ENCODE data around the gene MYO10.

Gene MYO10

DNA sequence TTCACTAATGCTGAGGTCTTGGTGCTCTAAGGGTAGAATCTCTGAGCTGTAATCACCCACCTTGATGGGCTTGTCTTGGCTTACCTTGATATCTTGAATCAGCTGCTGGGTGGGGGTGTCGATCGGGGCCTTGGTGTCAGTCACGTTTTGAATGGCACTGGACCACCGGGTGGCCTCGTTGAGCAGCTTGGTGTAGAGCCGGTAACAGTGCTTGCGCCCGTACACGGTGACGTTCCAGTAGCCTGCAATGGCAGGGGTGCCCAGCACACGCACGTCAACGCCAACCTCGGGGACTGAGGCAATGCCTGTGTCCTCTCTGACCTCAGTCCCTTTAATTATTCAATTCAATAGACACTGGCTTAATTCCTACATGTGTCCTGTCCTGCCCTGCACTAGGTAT, 256.2 kb downstream of the MYO10 start:
- 0 out of 3 replicates have a peak, but pooled peaks have one; percentile 28 for ATAC-seq

DNA sequence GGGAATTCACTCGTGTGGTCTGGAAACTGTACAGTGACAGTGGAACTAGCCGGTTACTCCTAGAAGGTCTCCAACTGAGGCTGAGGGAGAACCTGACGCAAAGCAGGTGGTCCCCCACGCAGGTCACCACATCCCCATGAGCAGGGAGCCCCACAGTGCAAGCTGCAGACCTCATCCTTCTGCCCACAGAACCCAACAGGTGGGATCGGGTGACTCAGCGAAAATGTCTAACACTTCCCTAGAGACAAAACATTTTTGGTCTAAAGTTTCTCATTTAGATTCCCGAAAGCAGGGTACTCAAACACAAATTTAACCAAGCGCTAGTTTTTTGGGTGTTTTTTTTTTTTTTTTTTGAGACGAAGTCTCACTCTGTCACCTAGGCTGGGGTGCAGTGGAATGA, 256.9 kb downstream of the MYO10 start:
- no peak for ATAC-seq
- TF ChIP-seq OSR1 (CRISPR knock-in tag; IDR thresholded peaks at IDR 0.05), result no peak
- TF ChIP-seq CSRNP3 (CRISPR knock-in tag; IDR thresholded peaks at IDR 0.05), result no peak
- TF ChIP-seq SNAI2 (CRISPR knock-in tag; IDR thresholded peaks at IDR 0.05), result no peak
- TF ChIP-seq CSDC2 (CRISPR knock-in tag; IDR thresholded peaks at IDR 0.05), result no peak
- TF ChIP-seq ISL1 (CRISPR knock-in tag; IDR thresholded peaks at IDR 0.05), result no peak

More for the DNA sequence above, 256.2 kb downstream of the MYO10 start:
- no peak for TF ChIP-seq ZNF70 (CRISPR knock-in tag; IDR thresholded peaks at IDR 0.05)
- no peak for TF ChIP-seq ZNF565 (CRISPR knock-in tag; conservative IDR thresholded peaks at IDR 0.05; ENCODE audit: low read depth)
- TF ChIP-seq CSDC2 (CRISPR knock-in tag; IDR thresholded peaks at IDR 0.05), result no peak
- no peak for TF ChIP-seq RARB (CRISPR knock-in tag; IDR thresholded peaks at IDR 0.05)
- TF ChIP-seq TOX (CRISPR knock-in tag; IDR thresholded peaks at IDR 0.05; ENCODE audit: borderline replicate concordance), result no peak
- TF ChIP-seq SNAI2 (CRISPR knock-in tag; IDR thresholded peaks at IDR 0.05), result no peak
- no peak for TF ChIP-seq ESRRG (CRISPR knock-in tag; IDR thresholded peaks at IDR 0.05)
- TF ChIP-seq ARNTL (CRISPR knock-in tag; IDR thresholded peaks at IDR 0.05; ENCODE audit: borderline replicate concordance, low read depth), result no peak
- no peak for TF ChIP-seq TSHZ2 (CRISPR knock-in tag; IDR thresholded peaks at IDR 0.05)
- no peak for TF ChIP-seq GLIS3 (CRISPR knock-in tag; IDR thresholded peaks at IDR 0.05)
- no peak for TF ChIP-seq CSRNP3 (CRISPR knock-in tag; IDR thresholded peaks at IDR 0.05)
- TF ChIP-seq PATZ1 (CRISPR knock-in tag; IDR thresholded peaks at IDR 0.05; ENCODE audit: borderline replicate concordance), result no peak
- TF ChIP-seq PPARA (CRISPR knock-in tag; IDR thresholded peaks at IDR 0.05; ENCODE audit: borderline replicate concordance), result no peak
- no peak for TF ChIP-seq POU6F1 (CRISPR knock-in tag; IDR thresholded peaks at IDR 0.05; ENCODE audit: borderline replicate concordance, low read depth)
- no peak for TF ChIP-seq ZFP3 (CRISPR knock-in tag; IDR thresholded peaks at IDR 0.05)
- no peak for TF ChIP-seq ZC3H10 (CRISPR knock-in tag; IDR thresholded peaks at IDR 0.05)
- TF ChIP-seq ISL1 (CRISPR knock-in tag; IDR thresholded peaks at IDR 0.05), result no peak

GRCh38 chr5:16675806-16676205, 260.3 kb downstream of the MYO10 start:
- TF ChIP-seq ISL1 (CRISPR knock-in tag; IDR thresholded peaks at IDR 0.05) (no peak), OSR1 (CRISPR knock-in tag; IDR thresholded peaks at IDR 0.05) (no peak), GLIS3 (CRISPR knock-in tag; IDR thresholded peaks at IDR 0.05) (no peak), BACH2 (CRISPR knock-in tag; IDR thresholded peaks at IDR 0.05; ENCODE audit: borderline replicate concordance) (no peak)
- ATAC-seq, result no peak

GRCh38 chr5:16674750-16675149, 261.3 kb downstream of the MYO10 start:
- TF ChIP-seq CSRNP3 (CRISPR knock-in tag; IDR thresholded peaks at IDR 0.05) (no peak), OSR1 (CRISPR knock-in tag; IDR thresholded peaks at IDR 0.05) (no peak), PPARA (CRISPR knock-in tag; IDR thresholded peaks at IDR 0.05; ENCODE audit: borderline replicate concordance) (no peak), POU6F1 (CRISPR knock-in tag; IDR thresholded peaks at IDR 0.05; ENCODE audit: borderline replicate concordance, low read depth) (no peak)
- ATAC-seq, result no peak
